CD14-positive monocyte (primary cell): ENCODE measurements around the gene ADGRG1. TPM values are rescaled to one million over a fixed set of nuclear protein-coding genes. Genes with fewer than 3 reads are reported as not detected.

ENCODE experiments used
- DNase-seq, 3 donors: peaks; one replicate each; pipeline ENCODE4 v3.0.0-alpha.2; 2011 to 2022
- H2AFZ ChIP-seq: 2 replicates; pipeline ENCODE4 v1.6.0; 2012; ENCODE audit warnings: mild to moderate bottlenecking, low read depth, low read length, inconsistent platforms; ENCODE audit not compliant: insufficient read depth, poor library complexity, severe bottlenecking
- H3K27ac ChIP-seq, 2 donors: 1 replicate in 1 of 2; 2 replicates in 1 of 2; pipeline ENCODE4 v1.5.1; 2012 to 2013; ENCODE audit warnings: low read length in 2 of 2, control low read depth in 1 of 2, inconsistent platforms in 1 of 2, low read depth in 1 of 2, mild to moderate bottlenecking in 1 of 2
- H3K27me3 ChIP-seq, 2 donors: one replicate each; pipeline versions ENCODE4 v1.6.0 to v1.6.1; 2011 to 2013; ENCODE audit warnings: low read length in 2 of 2; ENCODE audit not compliant: control insufficient read depth in 2 of 2, insufficient read depth in 2 of 2
- H3K36me3 ChIP-seq, 2 donors: replicated peaks in 1 of 2; 1 replicate in 1 of 2; 2 replicates in 1 of 2; pipeline versions ENCODE4 v1.5.1 to v1.6.1; 2012 to 2013; ENCODE audit warnings: low read length in 2 of 2, control low read depth in 1 of 2, inconsistent platforms in 1 of 2, mild to moderate bottlenecking in 1 of 2; ENCODE audit not compliant: insufficient read depth in 2 of 2, control insufficient read depth in 1 of 2
- H3K4me1 ChIP-seq, 2 donors: 1 replicate in 1 of 2; 2 replicates in 1 of 2; pipeline versions ENCODE4 v1.5.1 to v1.6.1; 2012 to 2013; ENCODE audit warnings: low read length in 2 of 2, control low read depth in 1 of 2, inconsistent platforms in 1 of 2, mild to moderate bottlenecking in 1 of 2, moderate library complexity in 1 of 2; ENCODE audit not compliant: insufficient read depth in 2 of 2, control insufficient read depth in 1 of 2
- H3K4me2 ChIP-seq: replicated peaks from 2 replicates; pipeline ENCODE3; 2012; ENCODE audit warnings: low read length, moderate library complexity, mild to moderate bottlenecking; ENCODE audit not compliant: poor library complexity, severe bottlenecking; ENCODE audit errors: extremely low read depth
- H3K4me3 ChIP-seq, 3 experiments: fragments of 200-600 bp in 1 of 3; sonication (generic) in 1 of 3; replicated peaks in 1 of 3; 1 replicate in 2 of 3; 2 replicates in 1 of 3; pipeline ENCODE4 v1.5.1; 2011 to 2013; ENCODE audit warnings: low read length in 3 of 3, mild to moderate bottlenecking in 3 of 3, control low read depth in 2 of 3, low read depth in 2 of 3, inconsistent platforms in 1 of 3, moderate library complexity in 1 of 3
- H3K79me2 ChIP-seq: 2 replicates; pipeline ENCODE4 v1.6.0; 2012; ENCODE audit warnings: mild to moderate bottlenecking, control low read depth, inconsistent platforms, low read length, moderate library complexity; ENCODE audit not compliant: insufficient read depth
- H3K9ac ChIP-seq: 2 replicates; pipeline ENCODE4 v1.6.0; 2017; ENCODE audit warnings: low read length, mild to moderate bottlenecking; ENCODE audit not compliant: insufficient read depth, poor library complexity, severe bottlenecking
- H3K9me3 ChIP-seq, 2 donors: replicated peaks in 1 of 2; 1 replicate in 1 of 2; 2 replicates in 1 of 2; pipeline versions ENCODE4 v1.5.1 to v1.6.1; 2012 to 2013; ENCODE audit warnings: low read length in 2 of 2, control low read depth in 1 of 2; ENCODE audit not compliant: control insufficient read depth in 1 of 2, insufficient read depth in 1 of 2
- H4K20me1 ChIP-seq: 2 replicates; pipeline ENCODE4 v1.6.0; 2012; ENCODE audit warnings: mild to moderate bottlenecking, low read length, control low read depth, moderate library complexity; ENCODE audit not compliant: insufficient read depth
- H3K27ac Mint-ChIP-seq, 7 donors: one replicate each; pipeline ENCODE4 v1.8.0; 2020; ENCODE audit warnings: mild to moderate bottlenecking in 7 of 7, mixed read lengths in 7 of 7, moderate library complexity in 6 of 7, inconsistent platforms in 2 of 7
- H3K27me3 Mint-ChIP-seq, 3 donors: one replicate each; pipeline ENCODE4 v1.8.0; 2021 to 2022; ENCODE audit warnings: low read depth in 3 of 3, mild to moderate bottlenecking in 3 of 3, mixed read lengths in 3 of 3, moderate library complexity in 3 of 3, inconsistent platforms in 1 of 3
- H3K36me3 Mint-ChIP-seq, 2 donors: one replicate each; pipeline ENCODE4 v1.8.0; 2020; ENCODE audit warnings: mixed read lengths in 2 of 2, inconsistent platforms in 1 of 2, mild to moderate bottlenecking in 1 of 2
- H3K4me1 Mint-ChIP-seq: one replicate; pipeline ENCODE4 v1.8.0; 2020; ENCODE audit warnings: mild to moderate bottlenecking, mixed read lengths
- H3K4me3 Mint-ChIP-seq, 2 donors: one replicate each; pipeline ENCODE4 v1.8.0; 2020; ENCODE audit warnings: mild to moderate bottlenecking in 2 of 2, mixed read lengths in 2 of 2, moderate library complexity in 1 of 2
- H3K9me3 Mint-ChIP-seq, 7 donors: one replicate each; pipeline ENCODE4 v1.8.0; 2020 to 2022; ENCODE audit warnings: mixed read lengths in 7 of 7, mild to moderate bottlenecking in 6 of 7, moderate library complexity in 6 of 7, inconsistent platforms in 2 of 7
- WGBS: methylation state at CpG from one replicate; pipeline ENCODE4 v1.1.5; 2013; ENCODE audit warnings: missing lambda C conversion rate; ENCODE audit not compliant: insufficient coverage; 5-methylcytosine and 5-hydroxymethylcytosine counted together
- intact Hi-C, 2 donors: fragments of 100-400 bp; cut with micrococcal nuclease; formaldehyde crosslinking; loops; one replicate each; pipeline versions ENCODE4 v1.15.0 to v1.15.1; 2023
- polyA plus RNA-seq, 3 donors: library from polyadenylated mRNA; depleted of rRNA in 1 of 3; unstranded in 2 of 3; stranded (reverse) in 1 of 3; fragments of 300-500 nt in 2 of 3; fragments of >200 nt in 1 of 3; fragmentation: Illumina TruSeq in 2 of 3; gene quantifications; 1 replicate in 2 of 3; 2 replicates in 1 of 3; pipeline ENCODE4 v1.2.3, GENCODE V29; 2012 to 2021
- TF ChIP-seq, protein P1 (sequence below): fragments of 200-600 bp; IDR thresholded peaks from one replicate; pipeline ENCODE4 v1.8.0; 2022; ENCODE audit warnings: antibody characterized with exemption, mild to moderate bottlenecking

ADGRG1 gene
- polyA plus RNA-seq, 3 donors = 0.07 to 0.39 (median 0.08) TPM

DNA sequence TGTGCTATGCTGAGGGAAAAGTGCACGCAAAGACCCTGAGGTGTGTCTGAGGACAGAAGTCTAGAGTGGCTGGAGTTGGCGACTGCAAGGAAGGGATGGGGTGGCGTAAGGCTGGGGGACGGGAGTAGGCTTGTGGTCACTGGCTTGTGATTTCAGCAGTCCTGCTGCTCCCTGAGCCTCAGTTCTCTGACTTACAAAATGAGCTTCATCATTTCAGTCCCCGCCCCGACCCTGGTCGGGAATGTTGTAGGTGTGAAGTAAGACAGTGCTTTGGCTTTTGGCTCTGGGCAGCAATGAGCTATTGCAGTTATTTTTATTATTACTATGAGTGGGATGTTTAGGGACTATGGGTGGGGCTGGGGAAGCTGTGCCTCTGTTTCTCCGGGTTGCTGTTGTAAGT lies 8.6 kb downstream of the ADGRG1 start:
- H3K27ac ChIP-seq = no peak overlapping the region
- no peak overlapping the region for H3K9ac ChIP-seq
- H3K9me3 Mint-ChIP-seq = peaks cover 0 to 3% (median 0%) of the 10 kb centered on the region in 7 donors
- H3K79me2 ChIP-seq = no peaks in the 10 kb centered on the region
- H2AFZ ChIP-seq = no peak overlapping the region
- peaks cover 41 to 71% (median 42%) of the 10 kb centered on the region in 3 donors for H3K27me3 Mint-ChIP-seq
- H3K36me3 Mint-ChIP-seq = no peaks in the 10 kb centered on the region
- peaks cover 3 to 6% of the 10 kb centered on the region in 2 donors for H3K4me1 ChIP-seq
- H3K4me2 ChIP-seq = no peak overlapping the region
- H3K9me3 ChIP-seq = no peaks in the 10 kb centered on the region
- TF ChIP-seq, protein P1, sequence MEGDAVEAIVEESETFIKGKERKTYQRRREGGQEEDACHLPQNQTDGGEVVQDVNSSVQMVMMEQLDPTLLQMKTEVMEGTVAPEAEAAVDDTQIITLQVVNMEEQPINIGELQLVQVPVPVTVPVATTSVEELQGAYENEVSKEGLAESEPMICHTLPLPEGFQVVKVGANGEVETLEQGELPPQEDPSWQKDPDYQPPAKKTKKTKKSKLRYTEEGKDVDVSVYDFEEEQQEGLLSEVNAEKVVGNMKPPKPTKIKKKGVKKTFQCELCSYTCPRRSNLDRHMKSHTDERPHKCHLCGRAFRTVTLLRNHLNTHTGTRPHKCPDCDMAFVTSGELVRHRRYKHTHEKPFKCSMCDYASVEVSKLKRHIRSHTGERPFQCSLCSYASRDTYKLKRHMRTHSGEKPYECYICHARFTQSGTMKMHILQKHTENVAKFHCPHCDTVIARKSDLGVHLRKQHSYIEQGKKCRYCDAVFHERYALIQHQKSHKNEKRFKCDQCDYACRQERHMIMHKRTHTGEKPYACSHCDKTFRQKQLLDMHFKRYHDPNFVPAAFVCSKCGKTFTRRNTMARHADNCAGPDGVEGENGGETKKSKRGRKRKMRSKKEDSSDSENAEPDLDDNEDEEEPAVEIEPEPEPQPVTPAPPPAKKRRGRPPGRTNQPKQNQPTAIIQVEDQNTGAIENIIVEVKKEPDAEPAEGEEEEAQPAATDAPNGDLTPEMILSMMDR = no peak
- DNase-seq = no peak
- H3K36me3 ChIP-seq = no peaks in the 10 kb centered on the region
- H3K27me3 ChIP-seq = peaks cover 0 to 61% of the 10 kb centered on the region in 2 donors
- H3K4me3 ChIP-seq = no peak overlapping the region
- no peak overlapping the region for H3K27ac Mint-ChIP-seq
- intact Hi-C loops = no loop called here
- H3K4me3 Mint-ChIP-seq = peak overlapping the region in 1 of 2 donors; percentile 37
- WGBS = 21% methylated on average over 8 of the region's 8 CpGs
- peaks cover 13% of the 10 kb centered on the region for H3K4me1 Mint-ChIP-seq
- no peaks in the 10 kb centered on the region for H4K20me1 ChIP-seq

- intact Hi-C loops = no loop called here
- no peaks in the 10 kb centered on the region for H3K79me2 ChIP-seq
- H3K36me3 Mint-ChIP-seq = no peaks in the 10 kb centered on the region
- peaks cover 0 to 58% of the 10 kb centered on the region in 2 donors for H3K27me3 ChIP-seq
- peaks cover 3 to 6% of the 10 kb centered on the region in 2 donors for H3K4me1 ChIP-seq
- H3K9me3 Mint-ChIP-seq = peaks cover 0 to 3% (median 0%) of the 10 kb centered on the region in 7 donors
- no peak overlapping the region for H3K4me3 ChIP-seq
- no peaks in the 10 kb centered on the region for H3K9me3 ChIP-seq
- H2AFZ ChIP-seq = no peak overlapping the region
- H3K4me3 Mint-ChIP-seq = peak overlapping the region in 1 of 2 donors; percentile 23
- WGBS = 4% methylated on average over 5 of the region's 8 CpGs
- no peak overlapping the region for H3K9ac ChIP-seq
- H3K4me2 ChIP-seq = no peak overlapping the region
- TF ChIP-seq, protein P1 = no peak
- H3K36me3 ChIP-seq = no peaks in the 10 kb centered on the region
- peaks cover 39 to 72% (median 40%) of the 10 kb centered on the region in 3 donors for H3K27me3 Mint-ChIP-seq
- DNase-seq = no peak
- H3K27ac Mint-ChIP-seq = peak overlapping the region in 1 of 7 donors; percentile 50
- peaks cover 13% of the 10 kb centered on the region for H3K4me1 Mint-ChIP-seq
- H3K27ac ChIP-seq = no peak overlapping the region
- no peaks in the 10 kb centered on the region for H4K20me1 ChIP-seq
These were observed 9.0 kb downstream of the ADGRG1 start for GRCh38 chr16:57637424-57637823.
